ENCODE results near the gene COL26A1.
A peak's percentile ranks its signal among the peaks of the same experiment; 100 is the strongest.
"Not testable (repeated sequence)": the region's sequence is repeated elsewhere in the genome, so short reads cannot be mapped to it uniquely, and the experiment has no call there.

Gene COL26A1

DNA sequence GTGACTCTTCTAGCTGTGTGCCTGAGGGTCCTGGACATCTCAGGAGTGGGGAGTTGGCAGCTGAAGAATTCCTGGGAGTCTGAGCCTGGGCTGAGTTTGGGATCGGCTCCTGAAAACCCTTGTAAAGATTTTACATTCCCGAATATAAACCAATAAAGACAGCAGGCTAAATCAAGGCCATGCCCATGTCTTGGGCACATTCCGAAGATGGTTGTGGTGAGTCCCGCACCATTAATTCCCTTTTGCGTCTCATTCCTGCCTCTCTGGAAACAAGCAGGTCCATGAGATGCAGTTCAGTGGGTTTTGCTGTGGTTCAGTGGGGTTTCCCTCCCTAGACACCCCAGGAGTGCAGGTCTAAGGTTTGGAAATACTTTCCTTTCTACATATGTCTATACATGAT is 90.9 kb downstream of the COL26A1 start:
- DNase-seq: no peak

DNA sequence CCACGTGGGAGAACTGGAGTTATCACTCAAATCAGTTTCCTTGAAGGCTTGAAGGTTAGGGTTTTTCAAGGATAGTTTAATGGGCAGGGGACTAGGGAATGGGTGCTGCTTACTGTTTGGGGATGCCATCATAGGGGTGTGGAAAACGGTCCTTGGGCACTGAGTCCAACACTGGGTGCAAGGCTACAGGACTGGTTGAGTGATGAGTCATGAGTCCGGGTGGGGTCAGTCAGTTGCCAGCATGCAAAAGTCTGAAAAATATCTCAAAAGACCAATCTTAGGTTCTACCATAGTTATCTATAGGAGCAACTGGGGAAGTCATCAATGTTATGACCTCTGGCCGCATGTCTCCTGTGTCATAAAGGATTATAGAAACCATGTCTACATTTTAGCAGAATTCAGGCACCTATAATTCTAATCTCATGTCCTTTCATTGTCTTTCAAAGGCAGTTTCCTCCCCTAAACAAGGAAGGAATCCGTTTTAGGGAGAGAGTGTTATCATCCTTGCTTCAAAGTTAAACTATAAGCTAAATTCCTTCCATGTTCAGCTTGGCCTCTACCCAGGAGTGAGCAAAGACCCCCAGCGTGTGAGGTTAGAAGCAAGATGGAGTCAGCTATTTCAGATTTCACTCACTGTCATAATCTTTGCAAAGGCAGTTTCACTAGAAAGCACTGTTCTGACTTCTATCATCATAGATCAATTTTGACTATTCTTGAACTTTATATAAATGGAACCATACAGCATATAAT is 94.5 kb downstream of the COL26A1 start:
- DNase-seq: no peak

DNA sequence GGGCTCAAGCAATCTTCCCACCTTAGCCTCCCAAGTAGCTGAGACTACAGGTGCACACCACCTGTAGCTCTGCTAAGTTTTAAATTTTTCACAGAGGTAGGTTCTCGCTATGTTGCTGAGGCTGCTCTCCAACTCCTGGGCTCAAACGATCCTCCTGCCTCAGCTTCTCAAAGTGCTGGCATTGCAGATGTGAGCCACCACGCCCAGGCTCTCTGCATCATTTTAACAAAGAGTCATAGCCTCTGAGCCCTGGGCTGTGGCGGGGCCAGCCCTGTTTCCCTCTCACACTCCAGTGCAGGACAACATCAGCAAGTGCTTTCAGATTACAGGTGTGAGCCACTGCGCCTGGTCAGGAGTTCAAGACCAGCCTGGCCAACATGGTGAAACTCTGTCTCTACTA is 102.5 kb downstream of the COL26A1 start:
- no peak for DNase-seq

DNA sequence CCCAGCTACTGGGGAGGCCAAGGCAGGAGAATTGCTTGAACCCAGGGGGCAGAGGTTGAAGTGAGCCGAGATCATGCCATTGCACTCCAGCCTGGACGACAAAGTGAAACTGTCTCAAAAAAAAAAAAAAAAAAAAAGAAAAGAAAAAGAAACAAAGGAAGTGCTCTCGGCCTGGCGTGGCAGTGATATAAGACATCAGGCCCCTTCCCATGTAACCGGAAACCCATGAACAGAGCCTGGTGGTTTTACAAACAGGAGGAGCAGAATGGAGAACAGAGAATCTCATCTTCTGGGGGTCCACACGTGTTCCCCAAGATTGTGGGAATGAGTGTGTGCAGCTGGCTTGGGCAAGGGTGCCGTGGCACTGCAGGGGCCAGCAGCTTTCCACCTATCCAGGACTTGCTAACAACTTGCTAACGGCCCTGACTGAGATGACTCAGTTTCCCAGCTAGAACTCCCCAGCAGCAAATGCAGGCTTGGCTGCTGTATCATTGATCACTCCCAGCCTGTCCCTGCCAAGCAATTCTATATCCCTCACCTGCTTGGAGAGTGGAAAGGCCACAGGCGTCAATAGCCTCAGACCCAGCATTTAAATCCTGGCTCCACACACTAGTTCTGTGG is 103.0 kb downstream of the COL26A1 start:
- DNase-seq: peak in 2 of 4 experiments; percentile 10 to 51

DNA sequence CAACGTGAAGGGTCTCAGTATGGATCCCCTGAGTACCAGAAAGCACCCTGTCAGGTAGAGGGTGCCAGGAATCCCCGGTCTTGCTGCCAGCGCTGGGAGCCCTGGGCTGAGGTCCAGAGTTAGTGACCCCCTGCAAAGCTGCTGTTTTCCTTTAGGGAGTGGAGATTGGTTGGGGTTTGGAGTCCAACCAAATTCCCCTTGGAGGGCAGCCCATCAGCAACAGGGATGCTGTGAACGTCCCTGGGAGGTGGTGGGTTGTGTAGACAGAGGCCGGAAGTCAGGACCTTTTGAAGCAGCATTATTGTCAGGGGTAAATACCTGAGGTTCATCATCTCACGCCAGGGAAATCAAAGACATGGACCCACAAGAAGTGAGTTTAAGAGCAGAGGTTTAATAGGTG is 104.2 kb downstream of the COL26A1 start:
- no peak for DNase-seq

DNA sequence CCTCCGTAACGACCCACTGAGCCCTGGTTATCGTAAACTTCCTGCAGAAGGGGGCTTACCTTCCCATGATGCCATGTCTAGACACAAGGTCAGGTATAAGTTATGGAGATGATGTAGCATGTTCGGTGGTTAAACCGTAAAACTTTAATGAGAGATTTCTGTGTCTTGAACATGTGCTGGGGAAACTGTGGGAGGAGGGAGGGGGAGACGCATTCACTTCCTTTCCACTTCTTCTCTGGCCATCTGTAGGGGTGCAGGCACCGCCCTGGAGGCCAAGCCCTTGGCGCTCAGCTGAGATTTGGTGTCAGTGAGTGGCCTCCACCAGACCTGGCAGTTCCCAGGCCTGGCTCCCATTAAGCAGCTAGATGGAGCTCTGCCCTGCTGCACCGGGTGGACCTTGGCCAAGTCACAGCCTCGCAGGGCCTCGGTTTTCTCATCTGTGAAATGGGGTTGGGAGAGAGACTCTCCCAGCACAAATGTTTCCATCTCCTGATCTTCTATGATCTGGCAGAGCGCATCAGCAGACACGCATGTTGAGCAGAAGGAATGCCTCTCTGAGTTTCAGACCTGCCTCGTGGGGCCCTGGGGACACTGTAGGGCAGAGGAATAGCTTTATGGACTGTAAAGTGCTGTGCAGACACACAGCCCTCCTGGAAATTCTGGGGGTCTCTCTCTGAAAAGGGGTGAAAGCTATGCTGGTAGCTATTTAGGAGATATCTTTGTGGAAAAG is 106.0 kb downstream of the COL26A1 start:
- peak in 2 of 4 experiments; percentile 6 for DNase-seq

DNA sequence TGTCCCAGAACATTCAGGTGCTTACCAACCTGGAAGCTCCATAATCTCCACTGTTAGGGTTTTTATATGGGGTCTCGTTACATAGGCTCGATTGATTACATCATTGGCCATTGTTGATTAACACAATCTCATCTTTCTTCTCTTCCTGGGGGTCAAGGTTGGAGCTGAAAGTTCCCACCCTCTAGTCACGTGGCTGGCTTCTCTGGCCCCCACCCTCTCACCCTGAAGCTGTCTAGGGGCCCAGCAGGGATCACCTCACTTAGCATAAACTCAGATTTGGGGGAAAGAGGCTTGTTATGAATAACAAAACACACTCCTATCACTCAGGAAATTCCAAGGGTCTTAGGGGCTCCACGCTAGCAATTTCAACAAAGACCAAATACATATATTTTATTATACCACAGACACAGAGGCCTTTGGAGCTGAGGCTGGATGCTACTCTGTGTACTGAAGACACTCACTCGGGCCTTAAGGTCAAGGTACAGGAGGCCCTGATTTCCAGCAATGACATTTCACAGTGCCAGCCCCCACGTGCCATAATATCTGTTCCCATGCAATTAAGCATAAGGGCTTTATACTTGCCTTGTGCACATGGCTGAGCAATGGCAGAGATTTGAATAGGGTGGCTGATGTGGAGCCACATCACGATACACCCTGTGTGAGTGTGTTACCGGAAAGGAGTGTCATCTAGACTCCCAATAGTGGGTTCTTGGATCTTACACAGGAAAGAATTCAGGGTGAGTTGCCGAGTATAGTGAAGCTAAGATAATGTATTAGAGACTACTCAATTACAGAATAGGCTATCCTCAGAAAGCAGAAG is 108.2 kb downstream of the COL26A1 start:
- DNase-seq: no peak

DNA sequence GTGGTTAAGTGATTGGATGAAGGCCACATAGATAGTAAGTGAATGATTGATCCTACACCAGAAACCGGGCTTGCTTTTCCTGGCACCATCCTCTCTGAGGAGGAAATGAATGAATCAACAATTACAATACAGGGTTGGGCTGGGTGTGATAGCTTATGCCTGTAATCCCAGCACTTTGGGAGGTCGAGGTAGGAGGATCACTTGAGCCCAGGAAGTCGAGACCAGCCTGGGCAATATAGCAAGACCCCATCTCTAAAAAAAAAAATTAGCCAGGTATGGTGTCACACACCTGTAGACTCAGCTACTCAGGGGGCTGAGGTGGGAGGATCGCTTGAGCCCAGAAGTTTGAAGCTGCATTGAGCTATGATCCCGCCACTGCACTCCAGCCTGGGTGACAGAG is 111.5 kb downstream of the COL26A1 start:
- no peak for DNase-seq

DNA sequence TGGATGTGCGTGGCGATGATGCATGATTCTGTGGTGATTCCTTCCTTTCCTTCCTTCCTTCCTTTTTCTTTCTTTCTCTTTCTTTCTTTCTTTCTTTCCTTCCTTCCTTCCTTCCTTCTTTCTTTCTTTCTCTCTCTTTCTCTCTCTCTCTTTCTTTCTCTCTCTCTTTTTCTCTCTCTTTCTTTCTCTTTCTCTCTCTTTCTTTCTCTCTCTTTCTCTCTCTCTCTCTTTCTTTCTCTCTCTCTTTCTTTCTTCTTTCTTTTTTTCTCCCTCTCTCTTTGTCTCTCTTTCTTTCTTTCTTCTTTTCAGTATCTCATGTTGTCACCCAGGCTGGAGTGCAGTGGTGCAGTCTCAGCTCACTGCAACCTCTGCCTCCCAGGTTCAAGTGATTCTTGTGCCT is 113.0 kb downstream of the COL26A1 start:
- not testable (repeated sequence) for DNase-seq

DNA sequence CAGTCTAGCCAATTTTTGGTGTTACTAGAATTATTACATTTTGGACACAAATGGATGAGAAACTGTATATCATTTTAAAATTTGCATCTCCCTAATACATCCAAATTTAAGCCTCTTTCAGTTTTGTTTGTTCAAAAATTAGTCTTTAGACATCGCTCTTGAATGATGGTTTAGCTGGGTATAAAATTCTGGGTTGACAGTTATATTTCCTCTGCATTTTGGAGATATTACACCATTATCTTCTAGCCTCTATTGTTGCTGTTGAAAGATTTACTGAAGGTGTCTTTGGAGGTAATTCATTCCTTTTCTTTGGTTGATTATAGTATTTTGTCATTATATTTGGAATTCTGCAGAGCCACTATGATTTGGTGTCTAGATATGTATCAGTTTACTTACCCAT is 116.5 kb downstream of the COL26A1 start:
- DNase-seq: no peak

DNA sequence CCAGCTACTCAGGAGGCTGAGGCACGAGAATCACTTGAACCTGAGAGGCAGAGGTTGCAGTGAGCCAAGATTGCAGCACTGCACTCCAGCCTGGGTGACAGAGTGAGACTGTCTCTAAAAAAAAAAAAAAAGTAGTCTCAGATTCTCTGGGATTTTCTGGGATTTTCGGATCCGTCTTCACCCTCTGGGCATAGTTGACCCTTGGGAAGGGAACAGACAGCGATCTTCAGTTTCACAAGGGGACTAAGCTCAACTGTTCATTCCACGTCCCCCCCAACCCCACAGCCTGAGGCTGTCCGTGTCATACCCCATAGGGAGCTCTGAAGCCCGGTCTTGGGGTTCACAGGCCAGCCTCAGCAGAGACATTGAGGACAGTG is 123.4 kb downstream of the COL26A1 start:
- not testable (repeated sequence) for DNase-seq

DNA sequence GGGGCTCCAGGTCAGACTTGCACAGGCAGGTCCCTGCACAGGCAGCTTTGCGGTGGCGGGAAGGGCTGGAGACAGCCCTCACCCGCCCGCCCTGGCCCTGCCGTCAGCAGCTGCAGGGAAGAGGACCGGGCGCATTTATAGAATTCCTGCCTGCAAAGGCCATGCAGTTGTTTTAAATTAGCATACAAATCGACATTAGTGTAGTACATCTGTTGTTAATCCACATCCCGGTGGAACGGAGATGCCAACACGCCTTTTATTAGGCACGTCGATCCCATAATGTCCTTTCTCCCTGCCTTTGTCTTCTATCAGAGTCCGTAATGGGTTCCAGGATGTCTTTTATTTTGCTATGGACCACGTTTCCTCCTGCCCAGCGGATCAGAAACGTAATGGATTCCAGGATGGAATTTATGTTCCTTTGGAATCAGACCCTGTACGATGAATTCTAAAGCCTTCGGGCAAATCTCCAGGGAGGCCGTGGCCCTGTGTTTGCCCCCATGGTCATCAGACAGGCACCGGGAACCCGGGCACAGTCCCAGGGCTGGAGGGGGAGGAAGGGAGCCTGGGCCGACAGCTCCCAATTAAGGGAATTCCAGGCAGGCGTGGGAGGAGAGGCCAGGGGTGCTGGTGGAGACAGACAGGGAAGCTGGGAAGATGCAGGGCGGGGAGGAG is 123.9 kb downstream of the COL26A1 start:
- DNase-seq: no peak

DNA sequence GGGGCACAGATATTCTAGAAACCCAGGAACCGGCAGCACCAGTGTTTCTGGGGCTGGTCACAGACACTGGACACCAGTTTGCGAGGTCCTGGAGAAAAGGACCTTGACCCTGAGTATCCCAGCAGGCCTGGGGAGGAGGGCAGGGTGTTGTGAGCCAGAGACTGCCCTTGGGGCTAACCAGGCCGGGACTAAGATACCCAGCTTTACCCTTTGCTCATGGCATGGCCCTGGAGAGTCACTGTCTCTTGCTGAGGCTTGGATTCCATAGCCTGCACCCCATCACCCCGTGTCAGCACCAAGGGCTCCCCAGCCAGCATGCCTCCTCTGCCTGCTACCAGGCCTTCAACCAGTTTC is 124.4 kb downstream of the COL26A1 start:
- DNase-seq: no peak

DNA sequence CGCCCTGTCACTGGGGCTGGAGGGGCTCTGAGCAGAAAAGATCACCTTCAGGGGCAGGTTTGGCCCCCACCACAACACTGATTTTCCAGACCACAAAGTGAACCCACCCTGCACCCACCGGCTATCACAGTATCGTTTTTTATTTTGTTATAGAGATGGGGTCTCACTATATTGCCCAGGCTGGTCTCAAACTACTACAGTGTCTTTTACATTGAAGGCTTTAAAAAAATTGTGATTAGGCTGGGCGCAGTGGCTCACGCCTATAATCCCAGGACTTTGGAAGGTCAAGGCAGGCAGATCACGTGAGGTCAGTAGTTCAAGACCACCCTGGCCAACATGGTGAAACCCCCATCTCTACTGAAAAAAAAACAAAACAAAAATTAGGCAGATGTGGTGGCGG is 125.1 kb downstream of the COL26A1 start:
- no peak for DNase-seq

DNA sequence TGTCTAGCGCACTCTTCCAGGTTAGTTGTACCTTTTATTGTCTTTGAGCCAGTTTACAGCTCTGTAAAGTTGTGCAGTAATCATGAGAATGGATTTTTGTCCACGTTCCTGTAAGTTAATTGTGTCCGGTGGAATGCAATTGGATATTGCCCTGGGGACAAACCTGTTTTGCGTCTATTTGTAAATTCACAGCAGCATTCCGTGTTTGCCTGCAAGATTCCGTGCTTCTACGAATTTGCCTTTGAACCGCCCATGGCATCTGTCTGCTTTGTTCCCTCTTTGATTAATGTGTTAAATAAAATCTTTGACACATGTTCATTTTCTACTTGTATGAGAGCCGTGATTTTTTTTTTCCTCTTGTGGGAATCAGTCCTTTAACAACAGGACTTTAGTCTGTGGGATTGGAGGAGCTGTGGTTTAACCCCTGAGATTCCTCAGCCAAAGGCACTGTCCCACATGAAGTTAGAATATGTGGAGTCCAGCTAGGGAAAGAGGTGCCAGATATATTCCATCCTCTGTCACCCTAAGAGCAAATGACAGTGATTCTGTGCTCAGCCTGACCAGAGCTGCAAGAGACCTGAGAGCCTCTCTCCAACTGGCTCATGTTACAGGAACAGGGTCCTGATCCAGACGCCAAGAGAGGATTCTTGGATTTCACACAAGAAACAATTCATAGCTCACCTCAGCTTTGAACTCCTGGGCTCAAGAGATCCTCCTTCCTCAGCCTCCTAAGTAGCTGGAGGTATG is 126.3 kb downstream of the COL26A1 start:
- no peak for DNase-seq

DNA sequence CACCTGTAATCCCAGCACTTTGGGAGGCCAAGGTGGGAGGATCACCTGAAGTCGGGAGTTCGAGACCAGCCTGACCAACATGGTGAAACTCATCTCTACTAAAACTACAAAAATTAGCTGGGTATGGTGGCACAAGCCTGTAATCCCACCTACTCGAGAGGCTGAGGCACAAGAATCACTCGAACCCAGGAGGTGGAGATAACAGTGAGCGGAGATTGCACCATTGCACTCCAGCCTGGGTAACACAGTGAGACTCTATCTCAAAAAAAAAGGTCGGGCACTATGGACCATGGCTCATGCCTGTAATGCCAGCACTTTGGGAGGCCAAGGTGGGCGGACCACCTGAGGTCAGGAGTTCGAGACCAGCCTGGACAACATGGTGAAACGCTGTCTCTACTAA is 127.8 kb downstream of the COL26A1 start:
- not testable (repeated sequence) for DNase-seq

DNA sequence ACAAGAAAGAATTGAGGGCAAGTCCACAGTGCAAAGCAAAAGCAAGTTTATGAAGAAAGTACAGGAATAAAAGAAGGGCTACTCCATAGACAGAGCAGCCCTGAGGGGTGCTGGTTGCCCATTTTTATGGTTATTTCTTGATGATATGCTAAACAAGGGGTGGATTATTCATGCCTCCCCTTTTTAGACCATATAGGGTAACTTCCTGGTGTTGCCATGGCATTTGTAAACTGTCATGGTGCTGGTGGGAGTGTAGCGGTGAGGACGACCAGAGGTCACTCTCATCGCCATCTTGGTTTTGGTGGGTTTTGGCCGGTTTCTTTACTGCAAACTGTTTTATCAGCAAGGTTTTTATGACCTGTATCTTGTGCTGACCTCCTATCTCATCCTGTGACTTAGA is 128.8 kb downstream of the COL26A1 start:
- not testable (repeated sequence) for DNase-seq

DNA sequence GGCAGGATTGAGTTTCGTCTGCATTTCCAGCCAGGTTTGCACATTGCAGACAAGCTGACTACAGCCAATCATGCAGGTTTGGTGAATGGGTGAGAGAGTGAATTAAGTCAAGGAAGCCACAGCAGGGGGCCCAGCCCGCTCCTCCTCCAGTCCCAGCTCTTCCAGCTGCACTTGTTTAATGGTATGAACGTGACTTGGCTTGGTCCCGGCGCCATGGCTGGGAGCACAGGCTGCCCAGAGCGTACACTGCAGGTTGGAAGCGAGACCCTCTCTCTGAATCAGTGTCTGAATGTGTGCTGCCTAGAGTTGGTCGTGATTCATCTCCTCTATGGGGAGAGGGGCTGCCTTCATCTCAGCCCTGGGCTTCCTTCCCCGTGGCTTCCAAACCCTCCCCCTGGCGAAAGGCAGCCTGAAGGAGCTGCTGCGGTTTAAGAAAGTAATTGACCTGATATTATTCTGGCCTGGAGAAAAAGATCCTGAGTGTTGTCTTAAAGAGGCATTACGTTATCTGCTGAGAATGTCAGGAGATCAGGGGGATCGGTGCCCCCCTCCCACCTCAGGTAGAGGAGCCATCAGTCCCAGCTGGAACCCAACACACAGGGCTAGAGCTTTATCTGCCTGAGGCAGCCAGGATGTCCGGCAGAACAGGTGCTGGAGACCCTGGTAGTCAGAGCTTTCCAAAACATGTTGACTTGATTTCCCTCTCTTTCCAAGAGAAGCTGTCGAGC is 132.1 kb downstream of the COL26A1 start:
- DNase-seq: no peak

DNA sequence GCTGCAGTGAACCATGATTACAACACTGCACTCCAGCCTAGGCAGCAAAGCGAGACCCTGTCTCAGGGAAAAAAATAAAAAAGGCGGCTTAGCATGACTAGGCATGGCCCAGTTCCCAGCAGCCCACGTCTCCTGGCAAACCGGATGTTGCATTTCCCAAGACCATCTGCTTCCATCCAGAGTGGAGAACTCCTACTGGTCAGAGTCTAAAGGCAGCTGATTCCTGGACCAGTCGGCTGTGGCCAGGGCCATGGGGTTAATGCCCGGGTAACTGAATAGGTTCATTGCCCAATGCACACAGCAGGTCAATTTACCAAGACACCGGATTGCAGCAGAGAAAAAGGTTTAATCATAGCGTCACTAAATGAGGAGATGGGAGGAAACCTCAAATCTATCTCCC is 133.3 kb downstream of the COL26A1 start:
- peak in 1 of 4 experiments; percentile 5 for DNase-seq

DNA sequence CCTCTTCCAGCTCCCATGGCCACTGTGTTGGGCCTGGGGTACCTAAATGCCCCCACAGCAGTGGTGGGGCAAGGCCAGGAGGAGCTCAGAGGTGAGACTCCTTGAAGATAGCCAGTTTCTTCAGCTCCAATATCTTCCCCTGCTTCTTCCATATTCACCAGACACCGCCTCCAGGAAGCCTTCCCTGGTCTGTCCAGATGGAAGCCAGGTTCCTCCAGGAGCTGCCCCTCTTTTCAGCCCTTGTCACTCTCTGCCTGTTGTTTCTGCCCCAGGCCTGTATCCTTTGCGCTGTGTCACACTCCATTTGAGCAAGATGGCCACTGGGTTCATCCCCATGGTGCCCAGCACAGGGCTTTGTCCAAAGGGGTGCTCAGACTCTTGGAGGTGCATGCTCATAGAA is 138.7 kb downstream of the COL26A1 start:
- no peak for DNase-seq
